SU-DHL-6 (cell line): ENCODE results near the gene DPP6.

ENCODE experiments used
- H2AFZ ChIP-seq: fragments of 200-600 bp; sonication (generic); 2 replicates; pipeline ENCODE4 v1.6.1; 2014; ENCODE audit warnings: low read depth, mild to moderate bottlenecking, moderate library complexity, mixed read lengths, antibody characterized with exemption, low read length; ENCODE audit not compliant: severe bottlenecking
- H3F3A ChIP-seq: fragments of 200-600 bp; shearing (Covaris generic); 2 replicates; pipeline ENCODE4 v1.6.0; 2016; ENCODE audit warnings: antibody characterized with exemption, mild to moderate bottlenecking; ENCODE audit not compliant: insufficient read depth
- H3K27ac ChIP-seq: fragments of 200-600 bp; sonication (generic); 2 replicates; pipeline ENCODE4 v1.5.1; 2016; ENCODE audit warnings: low read depth, mild to moderate bottlenecking, low read length, moderate library complexity, mixed read lengths
- H3K27me3 ChIP-seq: fragments of 200-600 bp; sonication (generic), shearing (Covaris generic); 2 replicates; pipeline ENCODE4 v1.6.0; 2014; ENCODE audit warnings: mild to moderate bottlenecking, low read length
- H3K36me3 ChIP-seq: fragments of 200-600 bp; sonication (generic); 2 replicates; pipeline ENCODE4 v1.6.1; 2014; ENCODE audit warnings: mild to moderate bottlenecking, low read length, mixed read lengths
- H3K4me2 ChIP-seq: fragments of 300-600, 200-600 bp; shearing (Covaris generic), sonication (generic); 2 replicates; pipeline ENCODE4 v1.6.0; 2014; ENCODE audit warnings: low read length, low read depth, mild to moderate bottlenecking; ENCODE audit not compliant: poor library complexity, severe bottlenecking
- H3K4me3 ChIP-seq: fragments of 200-600 bp; sonication (generic); 2 replicates; pipeline ENCODE4 v1.5.1; 2014; ENCODE audit warnings: antibody characterized with exemption, low read length, mild to moderate bottlenecking, mixed read lengths; ENCODE audit not compliant: insufficient read depth, poor library complexity, severe bottlenecking
- H3K79me2 ChIP-seq: fragments of 200-600 bp; sonication (generic); 2 replicates; pipeline ENCODE4 v1.6.1; 2014; ENCODE audit warnings: mild to moderate bottlenecking, low read length, moderate library complexity; ENCODE audit not compliant: insufficient read depth
- H3K9ac ChIP-seq: fragments of 200-600 bp; sonication (generic); 2 replicates; pipeline ENCODE4 v1.7.0; 2014; ENCODE audit warnings: mild to moderate bottlenecking, low read length
- H3K9me2 ChIP-seq: fragments of 200-600 bp; sonication (generic); replicated peaks from 2 replicates; pipeline ENCODE4 v1.6.1; 2014; ENCODE audit warnings: low read length; ENCODE audit not compliant: insufficient read depth
- H3K9me3 ChIP-seq: fragments of 200-600 bp; sonication (generic); 2 replicates; pipeline ENCODE4 v1.6.1; 2014; ENCODE audit warnings: low read length, mixed read lengths; ENCODE audit not compliant: insufficient read depth
- H4K20me1 ChIP-seq: fragments of 200-600 bp; sonication (generic); 2 replicates; pipeline ENCODE4 v1.6.1; 2014; ENCODE audit warnings: low read depth, mild to moderate bottlenecking, antibody characterized with exemption, low read length, moderate library complexity, mixed read lengths
- EZH2phosphoT487 ChIP-seq: fragments of 200-600 bp; sonication (generic), shearing (Covaris generic); conservative IDR thresholded peaks from 2 replicates; pipeline ENCODE4 v1.6.1; 2018; ENCODE audit warnings: mild to moderate bottlenecking, antibody characterized with exemption, low read length, moderate library complexity, mixed read lengths
- TF ChIP-seq, protein P1 (sequence below): fragments of 200-600 bp; sonication (generic); IDR thresholded peaks from one replicate; pipeline ENCODE4 v1.5.1; 2017; ENCODE audit warnings: antibody characterized with exemption, mild to moderate bottlenecking, low read length, moderate library complexity; ENCODE audit not compliant: insufficient read depth, poor library complexity, severe bottlenecking

DPP6 gene

GRCh38 chr7:154888690-154889089, 836.5 kb downstream of the DPP6 start:
- Histone ChIP-seq H3K4me3 (no peak overlapping the region), H2AFZ (no peak overlapping the region), H3K9ac (no peak overlapping the region), H3F3A (no peaks in the 10 kb centered on the region), H3K4me2 (no peak overlapping the region), H4K20me1 (no peaks in the 10 kb centered on the region), H3K27ac (no peak overlapping the region), H3K36me3 (no peaks in the 10 kb centered on the region), H3K9me2 (no peaks in the 10 kb centered on the region), H3K27me3 (no peaks in the 10 kb centered on the region), H3K79me2 (no peaks in the 10 kb centered on the region), H3K9me3 (peaks cover 11% of the 10 kb centered on the region; the same call in 1 of the 2 replicates)
- TF ChIP-seq, protein P1, sequence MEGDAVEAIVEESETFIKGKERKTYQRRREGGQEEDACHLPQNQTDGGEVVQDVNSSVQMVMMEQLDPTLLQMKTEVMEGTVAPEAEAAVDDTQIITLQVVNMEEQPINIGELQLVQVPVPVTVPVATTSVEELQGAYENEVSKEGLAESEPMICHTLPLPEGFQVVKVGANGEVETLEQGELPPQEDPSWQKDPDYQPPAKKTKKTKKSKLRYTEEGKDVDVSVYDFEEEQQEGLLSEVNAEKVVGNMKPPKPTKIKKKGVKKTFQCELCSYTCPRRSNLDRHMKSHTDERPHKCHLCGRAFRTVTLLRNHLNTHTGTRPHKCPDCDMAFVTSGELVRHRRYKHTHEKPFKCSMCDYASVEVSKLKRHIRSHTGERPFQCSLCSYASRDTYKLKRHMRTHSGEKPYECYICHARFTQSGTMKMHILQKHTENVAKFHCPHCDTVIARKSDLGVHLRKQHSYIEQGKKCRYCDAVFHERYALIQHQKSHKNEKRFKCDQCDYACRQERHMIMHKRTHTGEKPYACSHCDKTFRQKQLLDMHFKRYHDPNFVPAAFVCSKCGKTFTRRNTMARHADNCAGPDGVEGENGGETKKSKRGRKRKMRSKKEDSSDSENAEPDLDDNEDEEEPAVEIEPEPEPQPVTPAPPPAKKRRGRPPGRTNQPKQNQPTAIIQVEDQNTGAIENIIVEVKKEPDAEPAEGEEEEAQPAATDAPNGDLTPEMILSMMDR, result no peak
- no peak for TF ChIP-seq EZH2phosphoT487

- H3K4me2 ChIP-seq, result no peak overlapping the region
- H3K27me3 ChIP-seq, result no peaks in the 10 kb centered on the region
- TF ChIP-seq EZH2phosphoT487, result no peak
- no peak overlapping the region for H3K9ac ChIP-seq
- H3K4me3 ChIP-seq, result no peak overlapping the region
- no peak overlapping the region for H3K27ac ChIP-seq
- H3K9me2 ChIP-seq, result no peaks in the 10 kb centered on the region
- H3K36me3 ChIP-seq, result no peaks in the 10 kb centered on the region
- H4K20me1 ChIP-seq, result no peaks in the 10 kb centered on the region
- no peaks in the 10 kb centered on the region for H3F3A ChIP-seq
- no peaks in the 10 kb centered on the region for H3K9me3 ChIP-seq
- no peak overlapping the region for H2AFZ ChIP-seq
- no peaks in the 10 kb centered on the region for H3K79me2 ChIP-seq
Measured at GRCh38 chr7:154892459-154892858, 840.3 kb downstream of the DPP6 start.

DNA sequence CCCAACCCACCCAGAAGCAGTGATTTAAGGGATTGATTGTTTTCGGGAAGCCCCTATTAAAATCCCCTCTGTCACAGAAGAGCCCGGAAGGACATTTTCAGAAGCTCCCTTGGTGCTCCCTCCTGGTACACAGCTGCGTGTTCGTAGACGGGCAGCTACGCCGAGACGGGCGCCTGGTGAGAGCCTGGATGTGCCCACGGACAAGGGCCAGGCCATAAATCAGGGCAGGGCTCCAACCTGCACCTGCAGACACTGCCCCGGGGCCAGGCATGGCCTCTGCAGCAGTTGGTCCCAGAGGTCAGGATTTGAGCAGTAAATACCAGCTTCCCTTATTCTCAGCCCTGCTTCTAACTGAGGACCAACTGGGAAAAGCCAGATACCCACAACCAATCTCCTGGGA, 843.9 kb downstream of the DPP6 start:
- no peak overlapping the region for H3K27ac ChIP-seq
- no peak overlapping the region for H3K4me2 ChIP-seq
- H3K9me3 ChIP-seq, result no peaks in the 10 kb centered on the region
- no peaks in the 10 kb centered on the region for H3K27me3 ChIP-seq
- H4K20me1 ChIP-seq, result no peaks in the 10 kb centered on the region
- H3K79me2 ChIP-seq, result no peaks in the 10 kb centered on the region
- H3K36me3 ChIP-seq, result no peaks in the 10 kb centered on the region
- H3K4me3 ChIP-seq, result no peak overlapping the region
- H3F3A ChIP-seq, result no peaks in the 10 kb centered on the region
- H2AFZ ChIP-seq, result no peak overlapping the region
- no peaks in the 10 kb centered on the region for H3K9me2 ChIP-seq
- no peak for TF ChIP-seq EZH2phosphoT487
- TF ChIP-seq, protein P1, result no peak
- no peak overlapping the region for H3K9ac ChIP-seq

DNA sequence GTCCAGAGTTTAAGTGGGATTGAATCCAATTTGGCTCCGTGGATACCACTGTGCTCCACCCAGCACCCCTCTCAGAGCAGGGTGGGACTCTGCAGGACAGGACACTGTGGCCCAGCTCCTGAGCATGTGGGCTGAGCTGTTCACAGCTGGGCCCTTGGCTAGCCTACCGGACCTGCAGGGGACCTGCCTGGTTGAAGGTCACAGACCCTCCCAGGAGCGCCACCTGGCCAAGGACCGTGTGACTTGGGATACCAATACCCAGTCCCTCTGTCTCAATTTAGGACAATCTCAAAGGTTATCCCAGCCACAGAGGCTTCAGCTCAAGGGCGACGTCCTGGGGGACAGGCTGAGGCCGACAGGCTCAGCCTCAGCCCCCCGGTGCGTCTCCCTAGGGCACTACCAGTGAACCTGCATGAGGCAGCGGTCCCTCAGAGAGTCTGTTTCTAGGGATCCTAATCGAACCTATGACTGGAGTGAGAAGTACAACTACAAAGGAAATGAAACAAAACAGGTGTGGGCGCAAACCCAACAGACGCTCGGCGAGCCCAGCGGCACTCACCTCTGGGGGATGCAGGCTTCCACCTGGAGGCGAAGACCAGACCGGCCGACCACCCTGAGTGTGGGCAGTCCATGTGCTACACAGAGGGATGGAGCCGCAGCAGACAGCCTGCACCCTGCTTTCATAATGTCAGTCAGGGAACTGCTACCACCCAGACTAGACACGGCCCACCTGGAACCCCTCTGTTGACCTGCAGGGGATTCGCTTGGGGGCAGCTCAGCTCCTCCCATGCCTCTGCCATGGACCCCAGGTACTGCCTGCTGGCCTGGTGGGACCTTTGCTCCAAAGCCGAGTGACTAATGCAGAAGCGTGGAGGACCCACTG, 847.0 kb downstream of the DPP6 start:
- no peaks in the 10 kb centered on the region for H3F3A ChIP-seq
- no peak overlapping the region for H3K4me2 ChIP-seq
- no peak overlapping the region for H3K27ac ChIP-seq
- no peak overlapping the region for H2AFZ ChIP-seq
- no peaks in the 10 kb centered on the region for H3K27me3 ChIP-seq
- no peak overlapping the region for H3K4me3 ChIP-seq
- no peak overlapping the region for H3K9ac ChIP-seq
- no peaks in the 10 kb centered on the region for H3K79me2 ChIP-seq
- H3K9me2 ChIP-seq, result no peaks in the 10 kb centered on the region
- H3K9me3 ChIP-seq, result no peaks in the 10 kb centered on the region
- no peaks in the 10 kb centered on the region for H4K20me1 ChIP-seq
- no peaks in the 10 kb centered on the region for H3K36me3 ChIP-seq
- TF ChIP-seq, protein P1, result no peak
- no peak for TF ChIP-seq EZH2phosphoT487
